Measurements from ENCODE around the gene CEP57L1.

DNA sequence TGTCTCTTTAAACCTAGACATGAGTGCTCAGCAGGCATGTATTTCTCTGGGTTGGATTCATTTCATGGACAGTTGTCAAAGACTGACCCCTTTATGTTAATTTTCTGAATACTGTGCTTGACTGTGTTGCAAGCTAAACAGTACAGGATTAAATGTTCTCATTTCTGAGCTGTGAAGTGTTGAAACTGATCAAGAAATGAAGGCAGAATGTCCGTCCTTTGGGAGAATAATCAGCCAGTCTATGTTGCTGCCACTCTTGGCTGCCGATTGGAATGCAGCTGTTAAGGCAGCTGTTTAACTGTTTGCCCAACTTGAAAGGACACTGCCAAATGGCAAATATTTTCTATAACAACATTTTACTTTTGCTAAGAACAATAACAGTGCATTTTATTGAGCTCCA, 87.3 kb downstream of the CEP57L1 start:
- TF ChIP-seq POLR2A (IDR thresholded peaks at IDR 0.05): no peak
- TF ChIP-seq, protein P1, sequence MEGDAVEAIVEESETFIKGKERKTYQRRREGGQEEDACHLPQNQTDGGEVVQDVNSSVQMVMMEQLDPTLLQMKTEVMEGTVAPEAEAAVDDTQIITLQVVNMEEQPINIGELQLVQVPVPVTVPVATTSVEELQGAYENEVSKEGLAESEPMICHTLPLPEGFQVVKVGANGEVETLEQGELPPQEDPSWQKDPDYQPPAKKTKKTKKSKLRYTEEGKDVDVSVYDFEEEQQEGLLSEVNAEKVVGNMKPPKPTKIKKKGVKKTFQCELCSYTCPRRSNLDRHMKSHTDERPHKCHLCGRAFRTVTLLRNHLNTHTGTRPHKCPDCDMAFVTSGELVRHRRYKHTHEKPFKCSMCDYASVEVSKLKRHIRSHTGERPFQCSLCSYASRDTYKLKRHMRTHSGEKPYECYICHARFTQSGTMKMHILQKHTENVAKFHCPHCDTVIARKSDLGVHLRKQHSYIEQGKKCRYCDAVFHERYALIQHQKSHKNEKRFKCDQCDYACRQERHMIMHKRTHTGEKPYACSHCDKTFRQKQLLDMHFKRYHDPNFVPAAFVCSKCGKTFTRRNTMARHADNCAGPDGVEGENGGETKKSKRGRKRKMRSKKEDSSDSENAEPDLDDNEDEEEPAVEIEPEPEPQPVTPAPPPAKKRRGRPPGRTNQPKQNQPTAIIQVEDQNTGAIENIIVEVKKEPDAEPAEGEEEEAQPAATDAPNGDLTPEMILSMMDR (IDR thresholded peaks at IDR 0.05): no peak

Measured in adrenal gland (tissue), 5 donors.